Upper lobe of right lung (tissue), 1 donor: ENCODE measurements around the gene HUWE1. TPM values are rescaled to one million over a fixed set of nuclear protein-coding genes. Genes with fewer than 3 reads are reported as not detected.
A peak's percentile ranks its signal among the peaks of the same experiment; 100 is the strongest.

Experiments used
- ATAC-seq: fragments of 200-7000 bp; cut with Tn5 transposase; one replicate; pipeline ENCODE4 v1.9.1; 2020; ENCODE audit warnings: mild to moderate bottlenecking, moderate library complexity
- DNase-seq: peaks from one replicate; pipeline ENCODE4 v3.0.0-alpha.2; 2020
- H3K27ac ChIP-seq: fragments of 200-600 bp; one replicate; pipeline ENCODE4 v1.8.0; 2022
- H3K27me3 ChIP-seq: fragments of 200-600 bp; one replicate; pipeline ENCODE4 v1.8.0; 2022; ENCODE audit warnings: mild to moderate bottlenecking
- H3K36me3 ChIP-seq: fragments of 200-600 bp; one replicate; pipeline ENCODE4 v1.8.0; 2022
- H3K4me1 ChIP-seq: fragments of 200-600 bp; one replicate; pipeline ENCODE4 v1.8.0; 2022
- H3K4me3 ChIP-seq: fragments of 200-600 bp; one replicate; pipeline ENCODE4 v1.8.0; 2022; ENCODE audit warnings: mild to moderate bottlenecking
- H3K9me3 ChIP-seq: fragments of 200-600 bp; one replicate; pipeline ENCODE4 v1.8.0; 2022
- intact Hi-C: fragments of 100-400 bp; cut with DNase I; formaldehyde crosslinking; loops from one replicate; pipeline ENCODE4 v1.11.0; 2022
- long read RNA-seq: library from polyadenylated mRNA; unstranded; transcript quantifications from one replicate; pipeline ENCODE4 v2.0.0, GENCODE V29; 2021
- total RNA-seq: library from RNA; stranded (reverse); fragmentation: NEBNext Ultra II Directional; extraction: Animal tissue kit (Norgen Biotek cat#: 25700); gene quantifications from one replicate; pipeline ENCODE4 v1.2.1, GENCODE V29; 2021
- TF ChIP-seq, protein P1 (sequence below): fragments of 200-600 bp; IDR thresholded peaks from one replicate; pipeline ENCODE4 v1.8.0; 2022; ENCODE audit warnings: antibody characterized with exemption
- donor health status: DM: no; HTN: yes; CAD: no; lungs with severe emphysema.

HUWE1 gene
- total RNA-seq: 151 TPM
- long read RNA-seq, partial matches to known transcripts: 55 of 65 reads
- long read RNA-seq, other reads (novel, unspliced or antisense): 10 of 65 reads

GRCh38 chrX:53686151-53686885 is at the start of gene HUWE1:
TSS of gene HUWE1 (minus strand) at chrX:53686719. CDS start at chrX:53654107, 32,612 bp downstream.
- no peaks in the 10 kb centered on the region for H3K27me3 ChIP-seq
- DNase-seq (peak; percentile 90), ATAC-seq (peak; percentile 74)
- H3K4me3 ChIP-seq: peak within 1 kb of the TSS; percentile 61
- H3K36me3 ChIP-seq: no peaks in the 10 kb centered on the region
- intact Hi-C loops: no loop called here
- H3K27ac ChIP-seq: peak within 1 kb of the TSS; percentile 81
- no peaks in the 10 kb centered on the region for H3K9me3 ChIP-seq
- H3K4me1 ChIP-seq: peaks cover 9% of the 10 kb centered on the region
- TF ChIP-seq, protein P1, sequence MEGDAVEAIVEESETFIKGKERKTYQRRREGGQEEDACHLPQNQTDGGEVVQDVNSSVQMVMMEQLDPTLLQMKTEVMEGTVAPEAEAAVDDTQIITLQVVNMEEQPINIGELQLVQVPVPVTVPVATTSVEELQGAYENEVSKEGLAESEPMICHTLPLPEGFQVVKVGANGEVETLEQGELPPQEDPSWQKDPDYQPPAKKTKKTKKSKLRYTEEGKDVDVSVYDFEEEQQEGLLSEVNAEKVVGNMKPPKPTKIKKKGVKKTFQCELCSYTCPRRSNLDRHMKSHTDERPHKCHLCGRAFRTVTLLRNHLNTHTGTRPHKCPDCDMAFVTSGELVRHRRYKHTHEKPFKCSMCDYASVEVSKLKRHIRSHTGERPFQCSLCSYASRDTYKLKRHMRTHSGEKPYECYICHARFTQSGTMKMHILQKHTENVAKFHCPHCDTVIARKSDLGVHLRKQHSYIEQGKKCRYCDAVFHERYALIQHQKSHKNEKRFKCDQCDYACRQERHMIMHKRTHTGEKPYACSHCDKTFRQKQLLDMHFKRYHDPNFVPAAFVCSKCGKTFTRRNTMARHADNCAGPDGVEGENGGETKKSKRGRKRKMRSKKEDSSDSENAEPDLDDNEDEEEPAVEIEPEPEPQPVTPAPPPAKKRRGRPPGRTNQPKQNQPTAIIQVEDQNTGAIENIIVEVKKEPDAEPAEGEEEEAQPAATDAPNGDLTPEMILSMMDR: no peak

DNA sequence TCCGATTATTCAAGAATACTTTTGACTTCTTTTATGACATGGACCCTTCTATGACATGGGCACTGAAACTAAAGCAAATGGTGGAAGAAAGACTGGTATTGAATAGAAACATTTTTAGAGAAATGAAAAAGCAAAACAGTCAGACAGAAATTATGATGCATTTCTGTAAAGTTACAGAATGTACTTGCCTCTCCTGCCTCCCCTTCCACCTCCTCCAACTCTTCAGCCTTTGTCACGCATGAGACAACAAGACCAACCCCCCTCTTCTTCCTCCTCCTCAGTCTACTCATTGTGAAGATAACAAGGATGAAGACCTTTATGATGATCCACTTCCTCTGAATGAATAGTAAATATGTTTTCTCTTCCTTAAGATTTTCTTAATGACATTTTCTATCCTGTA is 46.3 kb upstream of the HUWE1 start:
- no peaks in the 10 kb centered on the region for H3K4me1 ChIP-seq
- no peak overlapping the region for H3K27ac ChIP-seq
- ATAC-seq (no peak), DNase-seq (no peak)
- no peak overlapping the region for H3K4me3 ChIP-seq
- H3K27me3 ChIP-seq: no peaks in the 10 kb centered on the region
- H3K9me3 ChIP-seq: no peaks in the 10 kb centered on the region
- intact Hi-C loops: no loop called here
- TF ChIP-seq, protein P1: no peak
- no peaks in the 10 kb centered on the region for H3K36me3 ChIP-seq

DNA sequence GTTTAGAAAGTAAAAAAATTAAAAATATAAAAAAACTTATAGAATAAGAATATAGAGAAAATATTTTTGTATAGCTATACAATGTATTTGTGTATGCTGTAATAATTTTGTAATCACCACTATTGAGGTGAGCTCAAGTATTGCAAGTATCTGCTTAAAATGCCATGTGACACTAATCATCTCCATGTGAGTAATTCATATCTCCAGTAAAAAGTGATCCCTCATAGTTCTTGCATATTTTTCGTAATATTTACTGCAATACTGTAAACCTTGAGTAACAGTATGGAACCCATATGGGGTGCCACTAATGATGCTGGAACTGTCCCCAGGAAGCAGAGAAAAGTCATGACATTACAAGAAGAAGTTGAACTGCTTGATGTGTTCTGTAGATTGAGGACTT is 43.2 kb upstream of the HUWE1 start:
- intact Hi-C loops: no loop called here
- TF ChIP-seq, protein P1: no peak
- ATAC-seq: no peak

DNA sequence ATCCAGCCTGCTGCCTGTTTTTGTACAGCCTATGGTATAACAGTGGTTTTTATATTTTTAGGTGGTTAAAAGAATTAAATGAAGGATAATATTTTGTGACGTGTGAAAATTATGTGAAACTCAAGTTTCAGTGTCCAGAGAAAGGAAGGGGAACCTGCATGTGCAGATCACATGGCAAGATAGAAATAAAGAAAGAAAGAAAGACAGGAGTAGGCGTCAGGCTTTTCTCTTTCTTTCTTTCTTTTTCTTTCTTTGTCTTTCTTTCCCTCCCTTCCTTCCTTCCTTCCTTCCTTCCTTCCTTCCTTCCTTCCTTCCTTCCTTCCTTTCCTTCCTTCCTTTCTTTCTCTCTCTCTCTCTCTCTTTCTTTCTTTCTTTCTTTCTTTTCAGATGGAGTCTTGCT is 42.0 kb upstream of the HUWE1 start:
- Histone ChIP-seq H3K36me3 (no peaks in the 10 kb centered on the region), H3K4me3 (no peak overlapping the region), H3K27ac (no peak overlapping the region), H3K4me1 (no peaks in the 10 kb centered on the region), H3K27me3 (no peaks in the 10 kb centered on the region), H3K9me3 (no peaks in the 10 kb centered on the region)
- ATAC-seq: no peak
- intact Hi-C loops: no loop called here
- TF ChIP-seq, protein P1: no peak
- no peak for DNase-seq

More for the DNA sequence above, 43.2 kb upstream of the HUWE1 start:
- no peak overlapping the region for H3K27ac ChIP-seq
- no peak for DNase-seq
- H3K36me3 ChIP-seq: no peaks in the 10 kb centered on the region
- no peaks in the 10 kb centered on the region for H3K27me3 ChIP-seq
- no peak overlapping the region for H3K4me3 ChIP-seq
- H3K9me3 ChIP-seq: no peaks in the 10 kb centered on the region
- H3K4me1 ChIP-seq: no peaks in the 10 kb centered on the region

DNA sequence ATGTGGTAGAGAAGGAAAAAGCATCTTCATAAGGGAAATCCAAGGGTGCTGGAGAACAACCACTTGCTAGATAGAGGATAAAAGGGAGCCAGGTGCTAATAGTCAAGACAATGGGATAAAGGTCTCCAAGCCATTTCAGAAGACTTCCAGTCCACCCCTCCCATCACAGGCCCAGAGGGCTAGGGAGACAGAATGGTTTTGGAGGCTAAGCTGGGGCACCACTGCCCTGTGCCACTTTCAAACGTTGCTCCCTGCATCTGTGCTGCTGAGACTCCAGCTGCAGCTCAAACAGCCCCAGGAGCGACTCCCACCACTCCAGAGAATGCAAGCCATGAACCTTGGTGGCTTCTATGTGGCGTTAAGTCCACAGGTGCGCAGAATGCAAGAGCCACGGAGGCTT is 38.4 kb upstream of the HUWE1 start:
- no peak for DNase-seq
- ATAC-seq: no peak
- Histone ChIP-seq H3K27me3 (no peaks in the 10 kb centered on the region), H3K36me3 (no peaks in the 10 kb centered on the region), H3K27ac (no peak overlapping the region), H3K4me3 (no peak overlapping the region), H3K4me1 (no peaks in the 10 kb centered on the region), H3K9me3 (no peaks in the 10 kb centered on the region)
- TF ChIP-seq, protein P1: no peak
- intact Hi-C loops: no loop called here
